ENCODE data around the gene GADL1. TPM values are rescaled to one million over a fixed set of nuclear protein-coding genes. Genes with fewer than 3 reads are reported as not detected.

Gene GADL1
- not detected for total RNA-seq
- long read RNA-seq, donor 1 = 0 reads
- long read RNA-seq, donor 2 = 0 reads

DNA sequence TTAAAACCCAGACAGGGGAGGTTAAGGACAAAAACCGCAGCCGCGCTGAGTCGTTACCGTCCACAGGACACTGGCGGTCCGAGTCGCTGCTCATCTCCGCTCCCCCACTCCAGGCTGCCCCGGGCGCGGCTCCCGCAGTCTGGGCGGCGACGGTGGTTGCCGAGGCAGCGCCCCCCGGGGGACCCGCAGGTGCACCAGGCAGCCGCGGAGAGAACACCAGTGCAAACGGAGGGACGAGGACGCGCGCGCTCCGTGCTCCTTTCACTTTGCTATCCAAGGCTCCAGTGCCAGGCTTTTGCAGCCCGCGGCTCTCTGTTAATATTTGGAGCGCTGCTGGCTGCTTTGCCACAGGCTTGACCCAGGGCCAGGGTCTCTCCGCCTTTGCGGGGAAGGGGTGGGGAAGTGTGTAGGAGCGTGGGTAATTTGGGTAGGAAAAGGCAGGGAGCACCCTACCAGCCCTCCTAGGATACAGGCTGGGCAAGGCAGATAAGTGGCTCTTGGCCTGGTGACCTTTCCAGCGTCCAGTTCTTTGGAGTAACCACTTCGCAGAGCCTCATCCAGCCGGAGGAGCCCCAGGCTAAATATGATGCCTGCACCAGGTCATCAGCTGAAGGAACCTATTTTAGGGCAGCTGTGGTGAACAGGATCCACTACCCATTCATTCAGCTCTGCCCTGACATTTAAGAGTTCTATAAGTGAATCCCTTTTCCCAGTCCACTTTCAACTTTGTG, at the start of gene GADL1:
Gene GADL1, minus strand, starts transcription at position 141 of the 731 bp plus-strand sequence. Its CDS starts 47 bp downstream, at position 94.
- ATAC-seq (peak; percentile 13), DNase-seq (peak in 1 of 3 donors; percentile 46)
- no peaks in the 10 kb centered on the region for H3K9me3 ChIP-seq
- TF ChIP-seq CTCF (IDR thresholded peaks at IDR 0.05) = no peak
- intact Hi-C loops (cut with DNase I, micrococcal nuclease) = no loop called here
- no peaks in the 10 kb centered on the region for H3K36me3 ChIP-seq (ENCODE audit: low read depth)
- no peak within 1 kb of the TSS for H3K4me3 ChIP-seq
- H3K4me1 ChIP-seq (ENCODE audit: low read depth) = peaks cover 7% of the 10 kb centered on the region

DNA sequence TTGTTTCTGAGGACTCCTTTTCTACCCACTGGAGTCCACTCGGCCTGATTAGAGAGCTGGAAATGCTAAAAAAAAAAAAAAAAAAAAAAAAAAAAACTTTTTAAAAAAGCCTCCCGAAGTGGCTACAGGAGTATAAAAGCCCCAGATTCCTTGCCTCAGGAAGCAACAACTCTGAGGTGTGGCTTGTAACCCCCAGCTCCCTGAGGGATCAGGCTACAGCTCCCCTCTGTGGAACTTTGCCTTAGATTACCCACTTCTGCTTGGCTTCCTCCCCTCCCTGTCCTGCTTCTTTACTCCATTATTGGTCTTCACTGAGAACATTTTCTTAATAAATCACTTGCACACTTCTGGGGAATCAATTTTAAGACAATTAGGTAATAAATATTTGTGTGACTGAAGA, 49.7 kb upstream of the GADL1 start:
- H3K9me3 ChIP-seq = no peaks in the 10 kb centered on the region
- intact Hi-C loops (cut with DNase I, micrococcal nuclease) = no loop called here
- no peaks in the 10 kb centered on the region for H3K4me1 ChIP-seq (ENCODE audit: low read depth)
- no peak overlapping the region for H3K4me3 ChIP-seq
- no peak for TF ChIP-seq CTCF (IDR thresholded peaks at IDR 0.05)
- ATAC-seq = no peak
- no peak for DNase-seq
- H3K36me3 ChIP-seq (ENCODE audit: low read depth) = no peaks in the 10 kb centered on the region

DNA sequence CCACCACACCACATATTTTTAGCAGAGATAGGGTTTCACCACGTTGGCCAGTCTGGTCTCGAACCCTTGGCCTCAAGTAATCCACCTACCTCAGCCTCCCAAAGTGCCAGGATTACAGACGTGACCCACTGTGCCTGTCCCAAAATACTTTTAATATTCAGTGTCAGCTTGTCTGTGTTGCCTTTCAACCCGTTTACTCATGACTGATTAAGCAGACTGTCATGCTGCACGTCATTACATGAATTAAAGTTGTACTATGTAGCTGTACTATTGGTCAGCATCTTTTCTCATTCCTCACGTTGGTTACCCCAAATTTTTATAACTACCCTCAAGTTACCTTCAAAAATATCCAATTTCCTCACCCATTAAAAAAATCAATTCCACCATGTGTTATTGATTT, 48.7 kb upstream of the GADL1 start:
- H3K4me3 ChIP-seq = no peak overlapping the region
- H3K4me1 ChIP-seq (ENCODE audit: low read depth) = no peaks in the 10 kb centered on the region
- no peak for TF ChIP-seq CTCF (IDR thresholded peaks at IDR 0.05)
- no peaks in the 10 kb centered on the region for H3K36me3 ChIP-seq (ENCODE audit: low read depth)
- no peaks in the 10 kb centered on the region for H3K9me3 ChIP-seq
- intact Hi-C loops (cut with DNase I, micrococcal nuclease) = no loop called here
- DNase-seq (no peak), ATAC-seq (no peak)

GRCh38 chr3:30941342-30941741, 46.9 kb upstream of the GADL1 start:
- Histone ChIP-seq H3K9me3 (no peaks in the 10 kb centered on the region), H3K4me1 (ENCODE audit: low read depth) (no peaks in the 10 kb centered on the region), H3K36me3 (ENCODE audit: low read depth) (no peaks in the 10 kb centered on the region), H3K4me3 (no peak overlapping the region)
- ATAC-seq = no peak
- TF ChIP-seq CTCF (IDR thresholded peaks at IDR 0.05) = no peak
- DNase-seq = no peak
- intact Hi-C loops (cut with DNase I, micrococcal nuclease) = no loop called here

- no peak for ATAC-seq
- no peak overlapping the region for H3K4me3 ChIP-seq
Measured at GRCh38 chr3:30940740-30941139, 46.3 kb upstream of the GADL1 start.

More at GRCh38 chr3:30940740-30941139, 46.3 kb upstream of the GADL1 start:
- Histone ChIP-seq H3K4me1 (ENCODE audit: low read depth) (no peaks in the 10 kb centered on the region), H3K9me3 (no peaks in the 10 kb centered on the region), H3K36me3 (ENCODE audit: low read depth) (no peaks in the 10 kb centered on the region)
- TF ChIP-seq CTCF (IDR thresholded peaks at IDR 0.05) = no peak
- no peak for DNase-seq
- intact Hi-C loops (cut with DNase I, micrococcal nuclease) = no loop called here

Data from mucosa of descending colon (tissue), 3 donors.